ENCODE results near the gene DACT3. TPM values are rescaled to one million over a fixed set of nuclear protein-coding genes. Genes with fewer than 3 reads are reported as not detected.

Gene DACT3
- total and polyA plus RNA-seq, 2 of the 13 experiments (the other 11 are each of a cell fraction or from before 2014, with no cell fraction given), result 0.04 TPM; not detected in 1

GRCh38 chr19:46602392-46603194 is 58.4 kb downstream of the DACT3 start (continued):
- TF ChIP-seq UBTF (CRISPR knock-in tag; IDR thresholded peaks at IDR 0.05) (peak; percentile 38), KLF16 (CRISPR knock-in tag; IDR thresholded peaks at IDR 0.05) (0 out of 4 replicates have a peak, but pooled peaks of 1 of the 2 experiments have one; percentile 14), PCBP2 (optimal IDR thresholded peaks at IDR 0.05; ENCODE audit: low read depth, low read length, poor library complexity, severe bottlenecking) (peak; percentile 11), ZBTB20 (CRISPR knock-in tag; IDR thresholded peaks at IDR 0.05; ENCODE audit: borderline replicate concordance, low read depth) (0 out of 2 replicates have a peak, but pooled peaks have one; percentile 2), ZNF598 (CRISPR knock-in tag; IDR thresholded peaks at IDR 0.05; ENCODE audit: borderline replicate concordance) (peak; percentile 18; the same call in 1 of the 2 replicates), EED (CRISPR knock-in tag; IDR thresholded peaks at IDR 0.05) (0 out of 2 replicates have a peak, but pooled peaks have one; percentile 23), SIN3B (IDR thresholded peaks at IDR 0.05; ENCODE audit: low read length) (no peak), CSRNP2 (CRISPR knock-in tag; conservative IDR thresholded peaks at IDR 0.05; ENCODE audit: low read depth) (no peak), SAP130 (CRISPR knock-in tag; IDR thresholded peaks at IDR 0.05; ENCODE audit: low read depth) (peak; percentile 27; the same call in 1 of the 2 replicates), RBM39 (IDR thresholded peaks at IDR 0.05; ENCODE audit: low read depth, low read length, poor library complexity, severe bottlenecking) (no peak), FOXP1 (IDR thresholded peaks at IDR 0.05) (no peak), FOXP1 (CRISPR knock-in tag; IDR thresholded peaks at IDR 0.05) (no peak)
- TF ChIP-seq, protein P1, sequence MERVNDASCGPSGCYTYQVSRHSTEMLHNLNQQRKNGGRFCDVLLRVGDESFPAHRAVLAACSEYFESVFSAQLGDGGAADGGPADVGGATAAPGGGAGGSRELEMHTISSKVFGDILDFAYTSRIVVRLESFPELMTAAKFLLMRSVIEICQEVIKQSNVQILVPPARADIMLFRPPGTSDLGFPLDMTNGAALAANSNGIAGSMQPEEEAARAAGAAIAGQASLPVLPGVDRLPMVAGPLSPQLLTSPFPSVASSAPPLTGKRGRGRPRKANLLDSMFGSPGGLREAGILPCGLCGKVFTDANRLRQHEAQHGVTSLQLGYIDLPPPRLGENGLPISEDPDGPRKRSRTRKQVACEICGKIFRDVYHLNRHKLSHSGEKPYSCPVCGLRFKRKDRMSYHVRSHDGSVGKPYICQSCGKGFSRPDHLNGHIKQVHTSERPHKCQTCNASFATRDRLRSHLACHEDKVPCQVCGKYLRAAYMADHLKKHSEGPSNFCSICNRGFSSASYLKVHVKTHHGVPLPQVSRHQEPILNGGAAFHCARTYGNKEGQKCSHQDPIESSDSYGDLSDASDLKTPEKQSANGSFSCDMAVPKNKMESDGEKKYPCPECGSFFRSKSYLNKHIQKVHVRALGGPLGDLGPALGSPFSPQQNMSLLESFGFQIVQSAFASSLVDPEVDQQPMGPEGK (CRISPR knock-in tag; IDR thresholded peaks at IDR 0.05), result 0 out of 2 replicates have a peak, but pooled peaks have one; percentile 12
- TF ChIP-seq, protein P2, sequence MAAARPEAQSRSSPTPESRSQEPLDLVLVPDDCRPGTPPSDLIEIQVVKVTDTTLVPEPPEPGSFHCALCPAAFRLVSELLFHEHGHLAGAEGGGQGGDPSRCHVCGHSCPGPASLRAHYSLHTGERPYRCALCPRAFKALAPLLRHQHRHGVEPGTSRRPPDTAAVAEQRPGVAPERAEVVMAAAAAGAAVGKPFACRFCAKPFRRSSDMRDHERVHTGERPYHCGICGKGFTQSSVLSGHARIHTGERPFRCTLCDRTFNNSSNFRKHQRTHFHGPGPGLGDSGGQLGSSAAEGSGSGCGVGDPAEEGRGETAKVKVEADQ (CRISPR knock-in tag; IDR thresholded peaks at IDR 0.05; ENCODE audit: borderline replicate concordance), result no peak
- TF ChIP-seq, protein P3, sequence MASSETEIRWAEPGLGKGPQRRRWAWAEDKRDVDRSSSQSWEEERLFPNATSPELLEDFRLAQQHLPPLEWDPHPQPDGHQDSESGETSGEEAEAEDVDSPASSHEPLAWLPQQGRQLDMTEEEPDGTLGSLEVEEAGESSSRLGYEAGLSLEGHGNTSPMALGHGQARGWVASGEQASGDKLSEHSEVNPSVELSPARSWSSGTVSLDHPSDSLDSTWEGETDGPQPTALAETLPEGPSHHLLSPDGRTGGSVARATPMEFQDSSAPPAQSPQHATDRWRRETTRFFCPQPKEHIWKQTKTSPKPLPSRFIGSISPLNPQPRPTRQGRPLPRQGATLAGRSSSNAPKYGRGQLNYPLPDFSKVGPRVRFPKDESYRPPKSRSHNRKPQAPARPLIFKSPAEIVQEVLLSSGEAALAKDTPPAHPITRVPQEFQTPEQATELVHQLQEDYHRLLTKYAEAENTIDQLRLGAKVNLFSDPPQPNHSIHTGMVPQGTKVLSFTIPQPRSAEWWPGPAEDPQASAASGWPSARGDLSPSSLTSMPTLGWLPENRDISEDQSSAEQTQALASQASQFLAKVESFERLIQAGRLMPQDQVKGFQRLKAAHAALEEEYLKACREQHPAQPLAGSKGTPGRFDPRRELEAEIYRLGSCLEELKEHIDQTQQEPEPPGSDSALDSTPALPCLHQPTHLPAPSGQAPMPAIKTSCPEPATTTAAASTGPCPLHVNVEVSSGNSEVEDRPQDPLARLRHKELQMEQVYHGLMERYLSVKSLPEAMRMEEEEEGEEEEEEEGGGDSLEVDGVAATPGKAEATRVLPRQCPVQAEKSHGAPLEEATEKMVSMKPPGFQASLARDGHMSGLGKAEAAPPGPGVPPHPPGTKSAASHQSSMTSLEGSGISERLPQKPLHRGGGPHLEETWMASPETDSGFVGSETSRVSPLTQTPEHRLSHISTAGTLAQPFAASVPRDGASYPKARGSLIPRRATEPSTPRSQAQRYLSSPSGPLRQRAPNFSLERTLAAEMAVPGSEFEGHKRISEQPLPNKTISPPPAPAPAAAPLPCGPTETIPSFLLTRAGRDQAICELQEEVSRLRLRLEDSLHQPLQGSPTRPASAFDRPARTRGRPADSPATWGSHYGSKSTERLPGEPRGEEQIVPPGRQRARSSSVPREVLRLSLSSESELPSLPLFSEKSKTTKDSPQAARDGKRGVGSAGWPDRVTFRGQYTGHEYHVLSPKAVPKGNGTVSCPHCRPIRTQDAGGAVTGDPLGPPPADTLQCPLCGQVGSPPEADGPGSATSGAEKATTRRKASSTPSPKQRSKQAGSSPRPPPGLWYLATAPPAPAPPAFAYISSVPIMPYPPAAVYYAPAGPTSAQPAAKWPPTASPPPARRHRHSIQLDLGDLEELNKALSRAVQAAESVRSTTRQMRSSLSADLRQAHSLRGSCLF (CRISPR knock-in tag; IDR thresholded peaks at IDR 0.05; ENCODE audit: borderline replicate concordance), result no peak

Data from HepG2 (cell line).